ENCODE data around the gene STPG2. TPM values are rescaled to one million over a fixed set of nuclear protein-coding genes. Genes with fewer than 3 reads are reported as not detected.

Gene STPG2
- total and polyA plus RNA-seq, 5 donors from 2014 or later: 0.32 to 0.39 TPM; not detected in 3

GRCh38 chr4:97720869-97721432 lies 422.3 kb downstream of the STPG2 start:
- Mint-ChIP-seq H3K9me3 (peaks cover 0 to 1% (median 0%) of the 10 kb centered on the region in 7 donors), H3K4me3 (no peak overlapping the region), H3K4me1 (no peaks in the 10 kb centered on the region), H3K36me3 (no peaks in the 10 kb centered on the region), H3K27me3 (no peaks in the 10 kb centered on the region), H3K27ac (no peak overlapping the region)
- Histone ChIP-seq H3K4me3 (ENCODE audit: low read depth, low read length) (no peak overlapping the region), H3K4me1 (ENCODE audit: control insufficient read depth, insufficient read depth, low read length, poor library complexity, severe bottlenecking) (no peaks in the 10 kb centered on the region), H3K9me3 (ENCODE audit: control insufficient read depth in 2 of 2, low read length in 2 of 2) (no peaks in the 10 kb centered on the region), H3K27me3 (ENCODE audit: control insufficient read depth, insufficient read depth, low read length) (no peaks in the 10 kb centered on the region), H3K27ac (ENCODE audit: insufficient read depth, low read length, poor library complexity, severe bottlenecking) (no peak overlapping the region), H3K36me3 (ENCODE audit: control insufficient read depth, insufficient read depth, low read length) (no peaks in the 10 kb centered on the region)
- ATAC-seq (ENCODE audit: low read depth in 2 of 2) (no peak), DNase-seq (no peak)

GRCh38 chr4:97691111-97691605 lies 452.1 kb downstream of the STPG2 start:
- H3K27ac Mint-ChIP-seq: no peak overlapping the region
- H3K4me3 Mint-ChIP-seq: no peak overlapping the region
- no peaks in the 10 kb centered on the region for H3K9me3 ChIP-seq (ENCODE audit: control insufficient read depth in 2 of 2, low read length in 2 of 2)
- H3K4me1 ChIP-seq (ENCODE audit: control insufficient read depth, insufficient read depth, low read length, poor library complexity, severe bottlenecking): no peaks in the 10 kb centered on the region
- ATAC-seq (ENCODE audit: low read depth in 2 of 2): no peak
- no peaks in the 10 kb centered on the region for H3K36me3 Mint-ChIP-seq
- no peaks in the 10 kb centered on the region for H3K27me3 ChIP-seq (ENCODE audit: control insufficient read depth, insufficient read depth, low read length)
- no peak for DNase-seq
- no peaks in the 10 kb centered on the region for H3K4me1 Mint-ChIP-seq
- H3K4me3 ChIP-seq (ENCODE audit: low read depth, low read length): no peak overlapping the region
- no peaks in the 10 kb centered on the region for H3K27me3 Mint-ChIP-seq
- peaks cover 0 to 30% (median 10%) of the 10 kb centered on the region in 7 donors for H3K9me3 Mint-ChIP-seq
- H3K27ac ChIP-seq (ENCODE audit: insufficient read depth, low read length, poor library complexity, severe bottlenecking): no peak overlapping the region
- no peaks in the 10 kb centered on the region for H3K36me3 ChIP-seq (ENCODE audit: control insufficient read depth, insufficient read depth, low read length)

GRCh38 chr4:97670703-97671269 lies 472.5 kb downstream of the STPG2 start:
- no peaks in the 10 kb centered on the region for H3K27me3 Mint-ChIP-seq
- ATAC-seq (ENCODE audit: low read depth in 2 of 2) (no peak), DNase-seq (no peak)
- no peaks in the 10 kb centered on the region for H3K36me3 Mint-ChIP-seq
- H3K9me3 Mint-ChIP-seq: peaks cover 0 to 9% (median 0%) of the 10 kb centered on the region in 7 donors
- H3K27ac Mint-ChIP-seq: no peak overlapping the region
- H3K4me1 Mint-ChIP-seq: no peaks in the 10 kb centered on the region
- H3K27me3 ChIP-seq (ENCODE audit: control insufficient read depth, insufficient read depth, low read length): no peaks in the 10 kb centered on the region
- H3K27ac ChIP-seq (ENCODE audit: insufficient read depth, low read length, poor library complexity, severe bottlenecking): no peak overlapping the region
- no peaks in the 10 kb centered on the region for H3K9me3 ChIP-seq (ENCODE audit: control insufficient read depth in 2 of 2, low read length in 2 of 2)
- H3K4me1 ChIP-seq (ENCODE audit: control insufficient read depth, insufficient read depth, low read length, poor library complexity, severe bottlenecking): no peaks in the 10 kb centered on the region
- no peak overlapping the region for H3K4me3 ChIP-seq (ENCODE audit: low read depth, low read length)
- no peak overlapping the region for H3K4me3 Mint-ChIP-seq
- H3K36me3 ChIP-seq (ENCODE audit: control insufficient read depth, insufficient read depth, low read length): no peaks in the 10 kb centered on the region

- ATAC-seq (ENCODE audit: low read depth in 2 of 2): no peak
- DNase-seq: no peak
- Mint-ChIP-seq H3K4me1 (no peaks in the 10 kb centered on the region), H3K4me3 (no peak overlapping the region), H3K27ac (no peak overlapping the region), H3K27me3 (no peaks in the 10 kb centered on the region), H3K36me3 (no peaks in the 10 kb centered on the region), H3K9me3 (peaks cover 0 to 13% (median 4%) of the 10 kb centered on the region in 7 donors)
- H3K27me3 ChIP-seq (ENCODE audit: control insufficient read depth, insufficient read depth, low read length): no peaks in the 10 kb centered on the region
- H3K36me3 ChIP-seq (ENCODE audit: control insufficient read depth, insufficient read depth, low read length): no peaks in the 10 kb centered on the region
- H3K27ac ChIP-seq (ENCODE audit: insufficient read depth, low read length, poor library complexity, severe bottlenecking): no peak overlapping the region
- H3K4me1 ChIP-seq (ENCODE audit: control insufficient read depth, insufficient read depth, low read length, poor library complexity, severe bottlenecking): no peaks in the 10 kb centered on the region
- no peak overlapping the region for H3K4me3 ChIP-seq (ENCODE audit: low read depth, low read length)
- H3K9me3 ChIP-seq (ENCODE audit: control insufficient read depth in 2 of 2, low read length in 2 of 2): peaks cover 0 to 5% of the 10 kb centered on the region in 2 experiments
These were observed 477.7 kb downstream of the STPG2 start for GRCh38 chr4:97665553-97665952.

- H3K27me3 Mint-ChIP-seq: no peaks in the 10 kb centered on the region
- H3K27ac Mint-ChIP-seq: no peak overlapping the region
- H3K9me3 Mint-ChIP-seq: peaks cover 0 to 13% (median 4%) of the 10 kb centered on the region in 7 donors
- peaks cover 0 to 5% of the 10 kb centered on the region in 2 experiments for H3K9me3 ChIP-seq (ENCODE audit: control insufficient read depth in 2 of 2, low read length in 2 of 2)
- H3K4me3 Mint-ChIP-seq: no peak overlapping the region
- H3K27me3 ChIP-seq (ENCODE audit: control insufficient read depth, insufficient read depth, low read length): no peaks in the 10 kb centered on the region
- ATAC-seq (ENCODE audit: low read depth in 2 of 2) (no peak), DNase-seq (no peak)
- no peaks in the 10 kb centered on the region for H3K36me3 Mint-ChIP-seq
- no peaks in the 10 kb centered on the region for H3K36me3 ChIP-seq (ENCODE audit: control insufficient read depth, insufficient read depth, low read length)
- no peaks in the 10 kb centered on the region for H3K4me1 Mint-ChIP-seq
- no peak overlapping the region for H3K4me3 ChIP-seq (ENCODE audit: low read depth, low read length)
- H3K27ac ChIP-seq (ENCODE audit: insufficient read depth, low read length, poor library complexity, severe bottlenecking): no peak overlapping the region
- no peaks in the 10 kb centered on the region for H3K4me1 ChIP-seq (ENCODE audit: control insufficient read depth, insufficient read depth, low read length, poor library complexity, severe bottlenecking)
These were observed 478.5 kb downstream of the STPG2 start for GRCh38 chr4:97664741-97665140.

- Mint-ChIP-seq H3K27ac (no peak overlapping the region), H3K27me3 (no peaks in the 10 kb centered on the region), H3K4me1 (no peaks in the 10 kb centered on the region), H3K36me3 (no peaks in the 10 kb centered on the region), H3K4me3 (no peak overlapping the region), H3K9me3 (peaks cover 0 to 9% (median 5%) of the 10 kb centered on the region in 7 donors)
- H3K4me3 ChIP-seq (ENCODE audit: low read depth, low read length): no peak overlapping the region
- no peak for DNase-seq
- no peak for ATAC-seq (ENCODE audit: low read depth in 2 of 2)
- no peaks in the 10 kb centered on the region for H3K27me3 ChIP-seq (ENCODE audit: control insufficient read depth, insufficient read depth, low read length)
- peaks cover 0 to 5% of the 10 kb centered on the region in 2 experiments for H3K9me3 ChIP-seq (ENCODE audit: control insufficient read depth in 2 of 2, low read length in 2 of 2)
- no peak overlapping the region for H3K27ac ChIP-seq (ENCODE audit: insufficient read depth, low read length, poor library complexity, severe bottlenecking)
- no peaks in the 10 kb centered on the region for H3K36me3 ChIP-seq (ENCODE audit: control insufficient read depth, insufficient read depth, low read length)
- no peaks in the 10 kb centered on the region for H3K4me1 ChIP-seq (ENCODE audit: control insufficient read depth, insufficient read depth, low read length, poor library complexity, severe bottlenecking)
These were observed 481.1 kb downstream of the STPG2 start for GRCh38 chr4:97662133-97662532.

- H3K27me3 ChIP-seq (ENCODE audit: control insufficient read depth, insufficient read depth, low read length): no peaks in the 10 kb centered on the region
- Mint-ChIP-seq H3K36me3 (no peaks in the 10 kb centered on the region), H3K4me1 (no peaks in the 10 kb centered on the region), H3K27me3 (no peaks in the 10 kb centered on the region), H3K27ac (no peak overlapping the region), H3K4me3 (no peak overlapping the region), H3K9me3 (peaks cover 0 to 6% (median 0%) of the 10 kb centered on the region in 7 donors)
- no peak for ATAC-seq (ENCODE audit: low read depth in 2 of 2)
- no peak for DNase-seq
- H3K4me3 ChIP-seq (ENCODE audit: low read depth, low read length): no peak overlapping the region
- H3K27ac ChIP-seq (ENCODE audit: insufficient read depth, low read length, poor library complexity, severe bottlenecking): no peak overlapping the region
- no peaks in the 10 kb centered on the region for H3K4me1 ChIP-seq (ENCODE audit: control insufficient read depth, insufficient read depth, low read length, poor library complexity, severe bottlenecking)
- no peaks in the 10 kb centered on the region for H3K9me3 ChIP-seq (ENCODE audit: control insufficient read depth in 2 of 2, low read length in 2 of 2)
- no peaks in the 10 kb centered on the region for H3K36me3 ChIP-seq (ENCODE audit: control insufficient read depth, insufficient read depth, low read length)
These were observed 487.1 kb downstream of the STPG2 start for GRCh38 chr4:97656044-97656720.
